ENCODE data around the gene TMEM176B.
A peak's percentile ranks its signal among the peaks of the same experiment; 100 is the strongest.

TMEM176B gene

GRCh38 chr7:150820578-150821198 is 20.5 kb upstream of the TMEM176B start:
- Histone ChIP-seq H3K27ac (ENCODE audit: low read depth, low read length) (peak overlapping the region; percentile 97), H2BK12ac (ENCODE audit: low read length) (peak overlapping the region; percentile 98), H3K9ac (ENCODE audit: low read length) (no peak overlapping the region), H2BK5ac (ENCODE audit: low read depth, low read length, poor library complexity) (peak overlapping the region; percentile 98), H2AFZ (ENCODE audit: insufficient read depth, low read length, poor library complexity) (no peak overlapping the region), H4K91ac (ENCODE audit: low read depth, low read length) (peak overlapping the region; percentile 89), H3K79me2 (ENCODE audit: control insufficient read depth, insufficient read depth, low read length, poor library complexity) (peaks cover 2% of the 10 kb centered on the region), H3K4me2 (ENCODE audit: low read length) (peak overlapping the region; percentile 20), H2BK120ac (ENCODE audit: insufficient read depth, low read length, poor library complexity) (peak overlapping the region; percentile 99), H3K14ac (ENCODE audit: low read length) (peak overlapping the region; percentile 91), H3K18ac (ENCODE audit: low read length) (peak overlapping the region; percentile 94), H4K12ac (ENCODE audit: low read depth, low read length) (no peak overlapping the region), H3K23ac (ENCODE audit: low read length) (no peak overlapping the region), H4K8ac (ENCODE audit: low read depth, low read length) (peak overlapping the region; percentile 64), H3K9me3 (ENCODE audit: insufficient read depth, low read depth, low read length) (peaks cover 2% of the 10 kb centered on the region), H3K4me1 (ENCODE audit: control insufficient read depth in 1 of 2, insufficient read depth in 2 of 2, low read length in 2 of 2) (peaks cover 11 to 17% of the 10 kb centered on the region in 2 experiments), H3K36me3 (ENCODE audit: control insufficient read depth in 1 of 2, insufficient read depth in 2 of 2, low read length in 2 of 2) (no peaks in the 10 kb centered on the region), H3K27me3 (ENCODE audit: insufficient read depth, low read length) (no peaks in the 10 kb centered on the region), H3K4ac (ENCODE audit: low read depth, low read length) (peak overlapping the region; percentile 82), H3K4me3 (ENCODE audit: low read depth, low read length) (no peak overlapping the region), H3K79me1 (ENCODE audit: low read length) (peaks cover 9% of the 10 kb centered on the region), H2AK5ac (ENCODE audit: low read length) (peak overlapping the region; percentile 85)
- no peak for DNase-seq
- no CpG with 5 or more reads among the region's 7 CpGs for WGBS (ENCODE audit: extremely low coverage, insufficient coverage, insufficient read length)

GRCh38 chr7:150820148-150820547 is 20.0 kb upstream of the TMEM176B start:
- H3K27me3 ChIP-seq (ENCODE audit: insufficient read depth, low read length), result no peaks in the 10 kb centered on the region
- WGBS (ENCODE audit: extremely low coverage, insufficient coverage, insufficient read length), result no CpG with 5 or more reads among the region's 5 CpGs
- peak overlapping the region; percentile 38 for H2BK120ac ChIP-seq (ENCODE audit: insufficient read depth, low read length, poor library complexity)
- no peak overlapping the region for H3K4me3 ChIP-seq (ENCODE audit: low read depth, low read length)
- H3K14ac ChIP-seq (ENCODE audit: low read length), result no peak overlapping the region
- H4K12ac ChIP-seq (ENCODE audit: low read depth, low read length), result no peak overlapping the region
- peaks cover 11 to 17% of the 10 kb centered on the region in 2 experiments for H3K4me1 ChIP-seq (ENCODE audit: control insufficient read depth in 1 of 2, insufficient read depth in 2 of 2, low read length in 2 of 2)
- no peak overlapping the region for H3K18ac ChIP-seq (ENCODE audit: low read length)
- no peak overlapping the region for H3K23ac ChIP-seq (ENCODE audit: low read length)
- H2AFZ ChIP-seq (ENCODE audit: insufficient read depth, low read length, poor library complexity), result no peak overlapping the region
- no peak overlapping the region for H2AK5ac ChIP-seq (ENCODE audit: low read length)
- H3K9me3 ChIP-seq (ENCODE audit: insufficient read depth, low read depth, low read length), result peaks cover 2% of the 10 kb centered on the region
- no peak overlapping the region for H3K4ac ChIP-seq (ENCODE audit: low read depth, low read length)
- H3K79me2 ChIP-seq (ENCODE audit: control insufficient read depth, insufficient read depth, low read length, poor library complexity), result peaks cover 2% of the 10 kb centered on the region
- DNase-seq, result no peak
- H2BK5ac ChIP-seq (ENCODE audit: low read depth, low read length, poor library complexity), result peak overlapping the region; percentile 61
- H4K8ac ChIP-seq (ENCODE audit: low read depth, low read length), result no peak overlapping the region
- peaks cover 9% of the 10 kb centered on the region for H3K79me1 ChIP-seq (ENCODE audit: low read length)
- H2BK12ac ChIP-seq (ENCODE audit: low read length), result no peak overlapping the region
- H3K4me2 ChIP-seq (ENCODE audit: low read length), result no peak overlapping the region
- no peaks in the 10 kb centered on the region for H3K36me3 ChIP-seq (ENCODE audit: control insufficient read depth in 1 of 2, insufficient read depth in 2 of 2, low read length in 2 of 2)
- peak overlapping the region; percentile 51 for H4K91ac ChIP-seq (ENCODE audit: low read depth, low read length)
- peak overlapping the region; percentile 82 for H3K27ac ChIP-seq (ENCODE audit: low read depth, low read length)
- no peak overlapping the region for H3K9ac ChIP-seq (ENCODE audit: low read length)

- no peak for DNase-seq
- H3K27ac ChIP-seq (ENCODE audit: low read depth, low read length), result no peak overlapping the region
- no peak overlapping the region for H2BK12ac ChIP-seq (ENCODE audit: low read length)
- no CpG with 5 or more reads among the region's 2 CpGs for WGBS (ENCODE audit: extremely low coverage, insufficient coverage, insufficient read length)
- H3K9me3 ChIP-seq (ENCODE audit: insufficient read depth, low read depth, low read length), result peaks cover 2% of the 10 kb centered on the region
- no peak overlapping the region for H2AFZ ChIP-seq (ENCODE audit: insufficient read depth, low read length, poor library complexity)
- no peak overlapping the region for H3K4me3 ChIP-seq (ENCODE audit: low read depth, low read length)
- no peak overlapping the region for H4K8ac ChIP-seq (ENCODE audit: low read depth, low read length)
- H2BK5ac ChIP-seq (ENCODE audit: low read depth, low read length, poor library complexity), result no peak overlapping the region
- peaks cover 2% of the 10 kb centered on the region for H3K79me2 ChIP-seq (ENCODE audit: control insufficient read depth, insufficient read depth, low read length, poor library complexity)
- no peak overlapping the region for H3K18ac ChIP-seq (ENCODE audit: low read length)
- H4K91ac ChIP-seq (ENCODE audit: low read depth, low read length), result no peak overlapping the region
- H3K27me3 ChIP-seq (ENCODE audit: insufficient read depth, low read length), result no peaks in the 10 kb centered on the region
- H4K12ac ChIP-seq (ENCODE audit: low read depth, low read length), result no peak overlapping the region
- peaks cover 11 to 17% of the 10 kb centered on the region in 2 experiments for H3K4me1 ChIP-seq (ENCODE audit: control insufficient read depth in 1 of 2, insufficient read depth in 2 of 2, low read length in 2 of 2)
- H3K14ac ChIP-seq (ENCODE audit: low read length), result no peak overlapping the region
- H2BK120ac ChIP-seq (ENCODE audit: insufficient read depth, low read length, poor library complexity), result no peak overlapping the region
- no peak overlapping the region for H3K4ac ChIP-seq (ENCODE audit: low read depth, low read length)
- no peak overlapping the region for H3K23ac ChIP-seq (ENCODE audit: low read length)
- no peak overlapping the region for H2AK5ac ChIP-seq (ENCODE audit: low read length)
- H3K36me3 ChIP-seq (ENCODE audit: control insufficient read depth in 1 of 2, insufficient read depth in 2 of 2, low read length in 2 of 2), result no peaks in the 10 kb centered on the region
- H3K79me1 ChIP-seq (ENCODE audit: low read length), result peaks cover 9% of the 10 kb centered on the region
- H3K9ac ChIP-seq (ENCODE audit: low read length), result no peak overlapping the region
- H3K4me2 ChIP-seq (ENCODE audit: low read length), result no peak overlapping the region
These were observed 18.8 kb upstream of the TMEM176B start for GRCh38 chr7:150818971-150819370.

- no CpG with 5 or more reads among the region's 7 CpGs for WGBS (ENCODE audit: extremely low coverage, insufficient coverage, insufficient read length)
These were observed 14.3 kb upstream of the TMEM176B start for GRCh38 chr7:150814328-150815001.

More at GRCh38 chr7:150814328-150815001, 14.3 kb upstream of the TMEM176B start:
- H3K9me3 ChIP-seq (ENCODE audit: insufficient read depth, low read depth, low read length), result peaks cover 2% of the 10 kb centered on the region
- H3K36me3 ChIP-seq (ENCODE audit: control insufficient read depth in 1 of 2, insufficient read depth in 2 of 2, low read length in 2 of 2), result no peaks in the 10 kb centered on the region
- H2AK5ac ChIP-seq (ENCODE audit: low read length), result no peak overlapping the region
- H3K14ac ChIP-seq (ENCODE audit: low read length), result no peak overlapping the region
- no peaks in the 10 kb centered on the region for H3K79me1 ChIP-seq (ENCODE audit: low read length)
- H2BK120ac ChIP-seq (ENCODE audit: insufficient read depth, low read length, poor library complexity), result no peak overlapping the region
- H4K12ac ChIP-seq (ENCODE audit: low read depth, low read length), result no peak overlapping the region
- H3K27me3 ChIP-seq (ENCODE audit: insufficient read depth, low read length), result no peaks in the 10 kb centered on the region
- DNase-seq, result no peak
- H2BK5ac ChIP-seq (ENCODE audit: low read depth, low read length, poor library complexity), result no peak overlapping the region
- H4K8ac ChIP-seq (ENCODE audit: low read depth, low read length), result no peak overlapping the region
- H3K4ac ChIP-seq (ENCODE audit: low read depth, low read length), result no peak overlapping the region
- no peak overlapping the region for H3K9ac ChIP-seq (ENCODE audit: low read length)
- H3K4me1 ChIP-seq (ENCODE audit: control insufficient read depth in 1 of 2, insufficient read depth in 2 of 2, low read length in 2 of 2), result no peaks in the 10 kb centered on the region
- no peak overlapping the region for H2BK12ac ChIP-seq (ENCODE audit: low read length)
- H3K79me2 ChIP-seq (ENCODE audit: control insufficient read depth, insufficient read depth, low read length, poor library complexity), result no peaks in the 10 kb centered on the region
- H4K91ac ChIP-seq (ENCODE audit: low read depth, low read length), result no peak overlapping the region
- no peak overlapping the region for H2AFZ ChIP-seq (ENCODE audit: insufficient read depth, low read length, poor library complexity)
- peak overlapping the region; percentile 87 for H3K23ac ChIP-seq (ENCODE audit: low read length)
- no peak overlapping the region for H3K18ac ChIP-seq (ENCODE audit: low read length)
- H3K4me3 ChIP-seq (ENCODE audit: low read depth, low read length), result no peak overlapping the region
- H3K4me2 ChIP-seq (ENCODE audit: low read length), result no peak overlapping the region
- H3K27ac ChIP-seq (ENCODE audit: low read depth, low read length), result no peak overlapping the region
